SK-N-SH treated with all-trans-retinoic acid at 6 μM for 48 hours (cell line): ENCODE data around the gene FGFR3.

Experiments
- ATAC-seq: fragments of 200-7000 bp; cut with Tn5 transposase; 3 replicates; pipeline ENCODE4 v1.9.1; 2020; ENCODE audit warnings: mild to moderate bottlenecking, moderate library complexity
- ARNTL ChIP-seq: fragments of 450-650 bp; formaldehyde crosslinking; IDR thresholded peaks from 2 replicates; pipeline ENCODE4 v1.5.0; 2020; ENCODE audit warnings: low read depth, mild to moderate bottlenecking, moderate library complexity, borderline replicate concordance
- BACH2 ChIP-seq: fragments of 250-450 bp; sonication (Bioruptor Pico); IDR thresholded peaks from 2 replicates; pipeline ENCODE4 v1.9.0; 2021; ENCODE audit warnings: mild to moderate bottlenecking, borderline replicate concordance
- CSDC2 ChIP-seq: fragments of 250-450 bp; sonication (Bioruptor Pico); IDR thresholded peaks from 2 replicates; pipeline ENCODE4 v1.5.0; 2020; ENCODE audit warnings: mild to moderate bottlenecking, moderate library complexity
- ESRRG ChIP-seq: fragments of 250-450 bp; sonication (Bioruptor Pico); IDR thresholded peaks from 2 replicates; pipeline ENCODE4 v1.6.1; 2021; ENCODE audit warnings: mild to moderate bottlenecking
- ISL1 ChIP-seq: fragments of 250-450 bp; sonication (Bioruptor Pico); IDR thresholded peaks from 2 replicates; pipeline ENCODE4 v2.1.2; 2022; ENCODE audit warnings: mild to moderate bottlenecking, moderate library complexity
- OSR1 ChIP-seq: fragments of 250-450 bp; sonication (Bioruptor Pico); IDR thresholded peaks from 2 replicates; pipeline ENCODE4 v1.8.0; 2022; ENCODE audit warnings: moderate library complexity, mild to moderate bottlenecking, inconsistent platforms
- POU6F1 ChIP-seq: fragments of 250-450 bp; sonication (Bioruptor Pico); IDR thresholded peaks from 2 replicates; pipeline ENCODE4 v1.8.0; 2021; ENCODE audit warnings: low read depth, mild to moderate bottlenecking, moderate library complexity, borderline replicate concordance
- PPARA ChIP-seq: fragments of 250-450 bp; sonication (Bioruptor Pico); IDR thresholded peaks from 2 replicates; pipeline ENCODE4 v1.5.0; 2020; ENCODE audit warnings: mild to moderate bottlenecking, borderline replicate concordance
- RARB ChIP-seq: fragments of 250-450 bp; sonication (Bioruptor Pico); IDR thresholded peaks from 2 replicates; pipeline ENCODE4 v1.8.0; 2021; ENCODE audit warnings: mild to moderate bottlenecking, moderate library complexity
- SNAI2 ChIP-seq: fragments of 250-450 bp; sonication (Bioruptor Pico); IDR thresholded peaks from 2 replicates; pipeline ENCODE4 v1.5.0; 2020; ENCODE audit warnings: mild to moderate bottlenecking, moderate library complexity
- TCF4 ChIP-seq: fragments of 250-450 bp; sonication (Bioruptor Pico); IDR thresholded peaks from 2 replicates; pipeline ENCODE4 v1.8.0; 2021; ENCODE audit warnings: mild to moderate bottlenecking, moderate library complexity, borderline replicate concordance
- TOX ChIP-seq: fragments of 250-450 bp; sonication (Bioruptor Pico); IDR thresholded peaks from 2 replicates; pipeline ENCODE4 v1.8.0; 2021; ENCODE audit warnings: mild to moderate bottlenecking, moderate library complexity, borderline replicate concordance
- ZC3H10 ChIP-seq: fragments of 250-450 bp; sonication (Bioruptor Pico); IDR thresholded peaks from 2 replicates; pipeline ENCODE4 v1.5.1; 2021; ENCODE audit warnings: mild to moderate bottlenecking, moderate library complexity
- ZFP3 ChIP-seq: fragments of 250-450 bp; sonication (Bioruptor Pico); IDR thresholded peaks from 2 replicates; pipeline ENCODE4 v1.5.0; 2020; ENCODE audit warnings: mild to moderate bottlenecking, moderate library complexity
- ZFP30 ChIP-seq: fragments of 450-650 bp; formaldehyde crosslinking; IDR thresholded peaks from 2 replicates; pipeline ENCODE4 v1.5.0; 2022; ENCODE audit warnings: mild to moderate bottlenecking, moderate library complexity
- ZNF565 ChIP-seq: fragments of 450-650 bp; formaldehyde crosslinking; conservative IDR thresholded peaks from 2 replicates; pipeline ENCODE4 v1.5.0; 2020; ENCODE audit warnings: low read depth, mild to moderate bottlenecking, moderate library complexity
- ZNF70 ChIP-seq: fragments of 450-650 bp; formaldehyde crosslinking; IDR thresholded peaks from 2 replicates; pipeline ENCODE4 v1.5.0; 2020; ENCODE audit warnings: mild to moderate bottlenecking, moderate library complexity
- ZNF8 ChIP-seq: fragments of 450-650 bp; formaldehyde crosslinking; IDR thresholded peaks from 2 replicates; pipeline ENCODE4 v1.5.0; 2020; ENCODE audit warnings: mild to moderate bottlenecking, moderate library complexity
- TF ChIP-seq, protein P1 (sequence below): fragments of 250-450 bp; sonication (Bioruptor Pico); IDR thresholded peaks from 2 replicates; pipeline ENCODE4 v1.5.1; 2021; ENCODE audit warnings: mild to moderate bottlenecking, moderate library complexity
- TF ChIP-seq, protein P2 (sequence below): fragments of 250-450 bp; sonication (Bioruptor Pico); IDR thresholded peaks from 2 replicates; pipeline ENCODE4 v1.5.1; 2020; ENCODE audit warnings: low read depth, mild to moderate bottlenecking, moderate library complexity
- TF ChIP-seq, protein P3 (sequence below): fragments of 250-450 bp; sonication (Bioruptor Pico); IDR thresholded peaks from 2 replicates; pipeline ENCODE4 v1.8.0; 2020; ENCODE audit warnings: mild to moderate bottlenecking, moderate library complexity, borderline replicate concordance

FGFR3 gene

DNA sequence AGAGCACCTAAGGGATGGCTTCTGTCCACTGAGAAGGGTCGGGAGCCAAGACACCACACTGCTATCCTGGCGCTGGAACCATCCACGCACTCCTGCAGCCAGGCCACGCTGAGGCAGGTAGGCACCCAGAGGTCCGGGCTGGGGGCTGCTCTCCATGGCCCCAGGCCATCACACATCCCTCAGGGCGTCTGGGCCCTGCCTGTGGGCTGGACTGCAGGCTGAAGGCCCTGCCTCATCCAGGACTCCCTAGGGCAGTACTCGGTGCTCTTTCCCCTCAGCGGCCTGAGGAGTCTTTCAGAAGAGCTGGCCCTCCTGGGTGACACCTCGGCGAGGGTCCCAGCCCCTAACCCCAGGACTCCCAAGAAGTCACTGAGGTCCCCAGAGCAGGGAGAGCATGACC is 17.7 kb downstream of the FGFR3 start:
- TF ChIP-seq POU6F1 (no peak), TCF4 (CRISPR knock-in tag) (no peak), PPARA (CRISPR knock-in tag) (no peak), ARNTL (CRISPR knock-in tag) (no peak), ESRRG (CRISPR knock-in tag) (no peak), CSDC2 (CRISPR knock-in tag) (no peak), ZFP30 (CRISPR knock-in tag) (no peak), ZFP3 (CRISPR knock-in tag) (no peak), SNAI2 (CRISPR knock-in tag) (no peak), ZC3H10 (CRISPR knock-in tag) (no peak), TOX (CRISPR knock-in tag) (no peak)
- TF ChIP-seq, protein P1, sequence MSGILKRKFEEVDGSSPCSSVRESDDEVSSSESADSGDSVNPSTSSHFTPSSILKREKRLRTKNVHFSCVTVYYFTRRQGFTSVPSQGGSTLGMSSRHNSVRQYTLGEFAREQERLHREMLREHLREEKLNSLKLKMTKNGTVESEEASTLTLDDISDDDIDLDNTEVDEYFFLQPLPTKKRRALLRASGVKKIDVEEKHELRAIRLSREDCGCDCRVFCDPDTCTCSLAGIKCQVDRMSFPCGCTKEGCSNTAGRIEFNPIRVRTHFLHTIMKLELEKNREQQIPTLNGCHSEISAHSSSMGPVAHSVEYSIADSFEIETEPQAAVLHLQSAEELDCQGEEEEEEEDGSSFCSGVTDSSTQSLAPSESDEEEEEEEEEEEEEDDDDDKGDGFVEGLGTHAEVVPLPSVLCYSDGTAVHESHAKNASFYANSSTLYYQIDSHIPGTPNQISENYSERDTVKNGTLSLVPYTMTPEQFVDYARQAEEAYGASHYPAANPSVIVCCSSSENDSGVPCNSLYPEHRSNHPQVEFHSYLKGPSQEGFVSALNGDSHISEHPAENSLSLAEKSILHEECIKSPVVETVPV (CRISPR knock-in tag) = no peak
- TF ChIP-seq, protein P2, sequence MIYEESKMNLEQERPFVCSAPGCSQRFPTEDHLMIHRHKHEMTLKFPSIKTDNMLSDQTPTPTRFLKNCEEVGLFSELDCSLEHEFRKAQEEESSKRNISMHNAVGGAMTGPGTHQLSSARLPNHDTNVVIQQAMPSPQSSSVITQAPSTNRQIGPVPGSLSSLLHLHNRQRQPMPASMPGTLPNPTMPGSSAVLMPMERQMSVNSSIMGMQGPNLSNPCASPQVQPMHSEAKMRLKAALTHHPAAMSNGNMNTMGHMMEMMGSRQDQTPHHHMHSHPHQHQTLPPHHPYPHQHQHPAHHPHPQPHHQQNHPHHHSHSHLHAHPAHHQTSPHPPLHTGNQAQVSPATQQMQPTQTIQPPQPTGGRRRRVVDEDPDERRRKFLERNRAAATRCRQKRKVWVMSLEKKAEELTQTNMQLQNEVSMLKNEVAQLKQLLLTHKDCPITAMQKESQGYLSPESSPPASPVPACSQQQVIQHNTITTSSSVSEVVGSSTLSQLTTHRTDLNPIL (CRISPR knock-in tag) = no peak
- no peak; the same call in 2 of the 3 replicates for ATAC-seq

DNA sequence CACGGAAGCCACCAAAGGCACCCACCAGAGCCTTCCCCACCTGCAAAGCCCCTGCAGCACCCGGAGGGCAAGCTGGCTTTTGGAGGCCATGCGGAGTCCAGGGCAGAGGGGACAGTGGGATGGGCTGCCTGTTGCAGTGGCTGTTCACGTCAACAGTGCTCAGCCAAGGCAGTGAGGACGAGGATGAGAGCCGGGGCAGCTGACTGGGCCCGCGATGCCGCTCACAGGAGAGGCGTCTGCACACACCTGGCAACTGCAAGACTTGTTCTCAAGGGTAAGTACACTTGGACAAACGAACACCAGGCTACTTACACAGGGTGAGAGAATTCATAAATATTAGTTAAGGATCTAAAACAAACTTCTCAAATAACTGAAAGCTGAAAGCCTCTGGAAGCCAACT is 19.6 kb downstream of the FGFR3 start:
- ATAC-seq = no peak
- TF ChIP-seq ISL1 (CRISPR knock-in tag) = no peak
- no peak for TF ChIP-seq PPARA (CRISPR knock-in tag)
- no peak for TF ChIP-seq RARB (CRISPR knock-in tag)
- no peak for TF ChIP-seq BACH2 (CRISPR knock-in tag)
- TF ChIP-seq CSDC2 (CRISPR knock-in tag) = no peak
- no peak for TF ChIP-seq ESRRG (CRISPR knock-in tag)
- TF ChIP-seq, protein P2 (CRISPR knock-in tag) = no peak
- TF ChIP-seq TOX (CRISPR knock-in tag) = no peak
- TF ChIP-seq, protein P3, sequence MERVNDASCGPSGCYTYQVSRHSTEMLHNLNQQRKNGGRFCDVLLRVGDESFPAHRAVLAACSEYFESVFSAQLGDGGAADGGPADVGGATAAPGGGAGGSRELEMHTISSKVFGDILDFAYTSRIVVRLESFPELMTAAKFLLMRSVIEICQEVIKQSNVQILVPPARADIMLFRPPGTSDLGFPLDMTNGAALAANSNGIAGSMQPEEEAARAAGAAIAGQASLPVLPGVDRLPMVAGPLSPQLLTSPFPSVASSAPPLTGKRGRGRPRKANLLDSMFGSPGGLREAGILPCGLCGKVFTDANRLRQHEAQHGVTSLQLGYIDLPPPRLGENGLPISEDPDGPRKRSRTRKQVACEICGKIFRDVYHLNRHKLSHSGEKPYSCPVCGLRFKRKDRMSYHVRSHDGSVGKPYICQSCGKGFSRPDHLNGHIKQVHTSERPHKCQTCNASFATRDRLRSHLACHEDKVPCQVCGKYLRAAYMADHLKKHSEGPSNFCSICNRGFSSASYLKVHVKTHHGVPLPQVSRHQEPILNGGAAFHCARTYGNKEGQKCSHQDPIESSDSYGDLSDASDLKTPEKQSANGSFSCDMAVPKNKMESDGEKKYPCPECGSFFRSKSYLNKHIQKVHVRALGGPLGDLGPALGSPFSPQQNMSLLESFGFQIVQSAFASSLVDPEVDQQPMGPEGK (CRISPR knock-in tag) = no peak
- TF ChIP-seq ZC3H10 (CRISPR knock-in tag) = no peak
- TF ChIP-seq ZNF70 (CRISPR knock-in tag) = no peak
- TF ChIP-seq ZFP30 (CRISPR knock-in tag) = no peak

GRCh38 chr4:1813231-1813630 is 20.1 kb downstream of the FGFR3 start:
- ATAC-seq = no peak
- TF ChIP-seq ZNF70 (CRISPR knock-in tag) (no peak), ZNF565 (CRISPR knock-in tag) (no peak), OSR1 (no peak), ARNTL (CRISPR knock-in tag) (no peak), ZFP3 (CRISPR knock-in tag) (no peak), TOX (CRISPR knock-in tag) (no peak), BACH2 (CRISPR knock-in tag) (no peak), PPARA (CRISPR knock-in tag) (no peak), ISL1 (CRISPR knock-in tag) (no peak), POU6F1 (no peak), CSDC2 (CRISPR knock-in tag) (no peak), TCF4 (CRISPR knock-in tag) (no peak), ZNF8 (CRISPR knock-in tag) (no peak), SNAI2 (CRISPR knock-in tag) (no peak), ESRRG (CRISPR knock-in tag) (no peak)
- TF ChIP-seq, protein P1 (CRISPR knock-in tag) = no peak
- TF ChIP-seq, protein P3 (CRISPR knock-in tag) = no peak
- TF ChIP-seq, protein P2 (CRISPR knock-in tag) = no peak
